ENCODE measurements around the gene PITX1.
"Not testable (repeated sequence)": the region's sequence is repeated elsewhere in the genome, so short reads cannot be mapped to it uniquely, and the experiment has no call there.

Gene PITX1
- 0.17 to 7.3 (median 1.5) reads per million in 18 experiments for total RNA-seq

DNA sequence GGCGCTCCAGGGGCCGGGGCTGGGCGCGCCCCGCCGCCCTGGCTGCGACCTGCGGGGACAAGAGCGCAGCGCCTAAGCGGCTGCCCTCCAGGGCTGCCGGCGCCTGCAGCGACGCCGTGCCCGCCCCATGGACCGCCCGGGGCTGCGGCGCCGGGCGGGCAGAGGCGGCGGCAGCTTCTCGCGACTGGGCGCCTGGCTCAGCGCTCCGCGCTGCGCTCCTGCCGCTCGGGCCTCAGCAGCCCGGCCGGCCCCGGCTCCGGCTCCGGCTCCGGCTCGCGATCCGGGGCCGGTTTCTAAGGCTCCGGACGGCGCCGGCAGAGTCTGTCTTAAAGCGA is at the start of gene PITX1:
TSS of gene PITX1 (minus strand) at position 328 of the 335 bp plus-strand sequence. CDS start 347 bp downstream, outside the sequence.
- DNase-seq = peak in 1 of 2 donors; percentile 44

DNA sequence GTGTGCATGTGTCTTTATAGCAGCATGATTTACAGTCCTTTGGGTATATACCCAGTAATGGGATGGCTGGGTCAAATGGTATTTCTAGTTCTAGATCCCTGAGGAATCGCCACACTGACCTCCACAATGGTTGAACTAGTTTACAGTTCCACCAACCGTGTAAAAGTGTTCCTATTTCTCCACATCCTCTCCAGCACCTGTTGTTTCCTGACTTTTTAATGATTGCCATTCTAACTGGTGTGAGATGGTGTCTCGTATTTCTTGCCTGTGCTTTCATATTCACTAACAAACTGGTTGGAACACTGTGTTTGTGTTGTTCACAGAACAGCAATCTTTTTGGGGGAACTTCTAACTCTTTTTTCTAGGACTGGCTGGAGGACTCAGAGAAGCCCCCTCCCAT is 49.3 kb upstream of the PITX1 start:
- DNase-seq = not testable (repeated sequence)

DNA sequence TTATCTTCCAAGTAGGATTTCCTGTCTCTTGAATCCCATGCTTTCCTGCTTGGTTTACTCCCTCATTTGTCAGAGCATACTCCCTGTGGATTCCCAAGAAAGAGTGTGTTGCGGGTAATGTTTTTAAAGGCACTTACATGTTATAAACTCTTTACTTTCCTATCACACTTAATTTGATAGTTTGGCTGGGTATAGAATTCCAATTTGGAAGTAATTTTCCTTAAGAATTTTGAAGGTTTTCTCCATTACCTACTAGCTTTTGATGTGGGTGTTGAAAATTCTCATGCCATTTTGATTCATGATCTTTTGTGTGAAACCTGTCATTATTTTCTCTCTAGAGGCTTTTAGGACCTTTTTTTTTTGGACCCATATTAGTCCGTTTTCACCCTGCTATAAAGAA is 47.2 kb upstream of the PITX1 start:
- no peak for DNase-seq

DNA sequence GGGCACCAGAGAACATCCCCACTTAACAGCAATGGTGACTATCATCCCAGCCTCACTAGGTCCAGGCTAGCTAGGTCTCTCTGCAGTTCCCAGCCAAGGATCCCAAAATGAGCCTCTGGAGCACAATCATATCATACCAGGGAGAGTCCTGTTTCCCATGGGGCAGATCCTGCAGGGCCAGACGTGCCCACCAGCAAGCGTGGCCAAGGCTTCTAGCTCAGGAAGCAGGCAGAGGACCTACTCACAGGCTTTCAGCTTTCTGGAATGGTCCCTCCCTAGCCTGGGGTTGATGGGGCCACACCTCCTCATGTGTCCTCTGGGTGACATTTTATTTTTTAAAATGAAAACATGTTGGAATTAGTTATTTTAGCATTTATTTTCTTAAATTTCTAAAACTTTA is 45.7 kb upstream of the PITX1 start:
- DNase-seq = no peak

DNA sequence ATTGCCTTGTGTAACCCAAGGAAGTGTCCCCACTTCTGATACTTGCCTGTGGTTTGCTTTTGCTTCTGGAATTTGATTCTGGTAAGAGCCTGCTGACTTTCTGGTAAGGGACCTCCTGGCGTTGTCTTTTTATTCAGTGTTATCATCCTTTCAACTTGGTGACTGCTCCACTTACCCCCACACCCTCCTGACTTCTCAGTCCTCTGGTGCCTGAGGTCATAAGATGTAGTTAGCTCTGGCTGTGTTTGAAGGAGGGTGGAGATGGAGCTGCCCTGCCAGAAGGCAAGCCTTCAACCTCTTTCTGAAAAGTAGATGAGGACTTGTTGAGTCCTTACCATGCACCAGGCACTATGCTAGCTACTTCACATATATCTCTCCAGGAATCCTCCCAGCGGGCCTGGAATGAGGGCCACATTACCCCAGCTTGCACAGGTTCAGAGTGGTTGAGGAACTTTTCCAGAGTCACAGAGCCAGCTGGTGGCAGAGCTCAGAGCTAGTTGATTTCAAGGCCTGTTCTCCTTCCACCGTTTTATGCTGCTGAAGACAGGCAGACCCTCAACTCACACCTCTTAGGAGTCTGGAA is 45.2 kb upstream of the PITX1 start:
- DNase-seq = no peak

DNA sequence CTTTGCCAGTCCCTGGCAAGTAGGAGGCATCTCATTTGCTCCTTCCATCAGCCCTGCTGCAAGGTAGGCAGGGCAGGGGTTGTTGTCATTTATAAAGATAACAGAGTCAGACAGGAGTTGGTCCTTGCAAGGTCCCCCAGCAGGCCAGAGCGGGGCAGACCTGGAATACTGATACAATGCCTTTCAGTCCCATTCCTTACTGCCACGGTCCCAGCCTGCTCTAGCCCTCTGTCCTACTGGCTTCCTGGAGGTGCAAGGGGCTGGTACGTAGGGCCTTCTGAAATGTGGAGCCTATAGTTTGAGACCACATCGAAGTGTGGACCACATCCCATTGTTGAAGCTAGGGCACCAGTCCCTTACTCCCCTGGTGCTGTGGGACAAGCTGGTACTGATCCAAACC is 42.8 kb upstream of the PITX1 start:
- DNase-seq = no peak

DNA sequence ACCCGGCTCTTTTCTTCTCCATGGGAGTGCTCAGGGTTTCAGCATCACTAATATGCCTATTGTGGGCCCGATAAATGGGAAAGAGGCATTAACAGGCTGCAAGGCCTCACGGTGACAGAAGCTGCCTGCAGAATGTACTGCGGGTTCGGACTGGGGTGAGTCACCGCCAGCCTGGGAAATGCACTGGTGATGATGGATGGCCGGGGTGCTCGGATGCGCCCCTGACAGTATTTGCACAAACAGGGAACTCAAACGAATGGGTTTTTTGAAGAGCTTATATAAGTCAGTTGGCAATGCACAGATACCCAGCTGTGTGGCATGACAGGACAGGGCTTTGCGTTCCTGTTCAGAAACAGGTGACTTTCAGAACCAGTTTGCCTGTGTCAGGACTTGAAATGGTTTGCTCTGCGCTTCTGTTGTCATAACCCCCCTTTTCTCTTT is 42.0 kb upstream of the PITX1 start:
- no peak for DNase-seq

DNA sequence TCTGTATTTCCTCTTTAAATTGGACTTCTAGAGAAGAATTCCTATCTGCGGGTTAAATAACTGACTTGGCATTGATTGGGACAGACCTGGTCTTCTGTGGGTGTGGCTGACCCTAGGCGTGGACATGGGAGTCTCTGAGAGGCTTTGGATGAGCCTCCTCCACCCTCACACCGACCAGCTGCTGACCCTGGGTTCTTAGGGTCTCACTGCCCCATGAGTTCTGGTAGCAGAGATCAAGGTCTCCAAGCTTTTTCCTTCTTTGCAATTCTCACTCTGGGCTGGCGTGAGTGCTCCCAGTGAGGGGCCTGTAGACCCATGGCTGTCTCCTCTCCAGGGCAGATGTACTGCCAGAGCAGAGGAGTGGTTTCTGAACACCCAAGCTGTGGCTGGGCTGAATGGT is 41.6 kb upstream of the PITX1 start:
- DNase-seq = no peak

DNA sequence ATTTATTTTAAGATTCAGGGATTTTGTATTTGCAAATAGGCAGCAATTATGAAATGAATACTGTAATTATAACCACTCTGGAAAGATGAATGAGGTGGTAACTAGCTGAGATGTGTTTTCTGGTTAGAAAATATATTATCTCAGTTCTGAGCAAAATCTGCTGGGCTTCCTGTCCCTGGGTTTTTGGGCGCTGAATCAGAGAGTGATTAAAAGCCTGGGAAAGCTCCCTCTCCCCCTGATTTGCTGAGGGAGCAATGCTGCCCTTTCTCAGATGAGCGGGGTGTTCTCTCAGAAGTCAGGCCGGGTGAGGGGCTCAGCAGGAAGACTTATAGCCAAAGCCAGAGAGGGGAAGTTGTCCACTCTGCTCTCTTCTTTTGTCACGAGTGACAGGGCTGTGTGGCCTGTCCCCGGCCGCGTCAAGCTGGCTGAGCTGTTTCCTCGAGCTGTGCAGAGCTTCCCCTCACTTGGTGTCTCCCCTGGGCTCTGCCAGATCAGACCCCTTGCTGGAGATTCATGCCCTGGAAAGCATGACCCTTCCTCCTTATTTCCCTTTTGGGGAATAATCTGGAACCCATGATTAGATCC is 39.8 kb upstream of the PITX1 start:
- peak in 1 of 2 donors; percentile 8 for DNase-seq

DNA sequence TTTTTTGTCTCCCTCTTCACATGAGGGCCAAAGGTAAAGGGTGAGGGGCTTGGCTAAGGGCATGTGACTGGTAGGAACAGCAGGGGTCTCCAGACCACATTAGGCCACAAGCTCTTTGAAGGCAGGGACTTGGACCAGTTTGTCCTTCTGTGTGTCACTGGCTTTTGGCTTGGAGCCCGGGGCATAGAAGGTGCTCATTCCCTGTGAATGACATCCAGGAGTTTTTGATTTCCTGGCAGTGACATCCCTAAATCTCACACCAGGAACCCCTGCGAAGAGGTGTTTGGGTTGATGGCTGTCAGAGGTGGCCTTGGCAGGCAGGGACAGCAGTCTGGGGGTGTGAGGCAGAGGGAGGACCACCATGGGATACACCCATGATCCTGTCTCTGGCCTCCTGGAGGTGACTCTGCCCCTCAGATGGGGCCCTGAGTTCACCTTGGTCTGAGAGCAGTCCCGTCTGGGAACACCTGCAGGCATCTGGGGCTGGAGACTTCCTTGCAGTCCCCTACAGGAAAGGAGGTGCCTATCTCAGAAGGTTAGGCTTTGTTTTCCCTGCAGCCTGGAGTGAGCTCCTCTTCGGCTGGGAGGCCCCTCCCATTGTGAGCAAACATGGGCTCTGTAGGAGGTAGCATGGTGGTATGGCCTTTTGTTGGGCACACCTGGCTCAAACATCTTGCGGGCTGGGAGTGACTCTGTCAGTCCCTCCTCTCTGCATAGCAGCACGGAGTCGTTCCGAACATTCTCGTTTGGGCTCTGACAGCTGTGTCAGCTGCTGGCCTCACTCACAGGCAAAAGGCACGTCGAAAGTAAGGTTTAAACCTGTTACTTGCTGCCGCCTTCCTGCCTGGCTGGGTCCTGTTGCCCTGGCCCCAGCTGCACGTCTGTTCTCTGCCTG is 38.6 kb upstream of the PITX1 start:
- DNase-seq = no peak

DNA sequence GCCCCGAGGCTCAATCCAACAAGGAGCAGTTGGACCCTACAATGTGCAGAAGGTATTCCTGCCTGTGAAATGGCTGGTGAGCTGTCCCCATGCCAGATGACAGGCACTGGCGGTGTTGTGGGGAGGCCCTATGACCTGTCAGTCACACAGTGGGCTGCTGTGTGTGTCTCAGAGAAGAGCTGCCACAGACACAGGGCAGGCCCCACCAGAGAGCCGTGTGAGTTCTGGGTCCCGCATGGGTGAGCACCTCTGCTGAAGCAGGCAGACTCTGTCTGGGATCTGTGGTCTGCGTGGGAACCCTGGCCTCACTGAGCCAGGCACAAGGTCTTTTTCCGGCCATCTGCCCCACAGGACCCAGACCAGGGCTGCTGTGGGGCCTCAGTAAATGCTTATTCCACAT is 37.3 kb upstream of the PITX1 start:
- DNase-seq = no peak

DNA sequence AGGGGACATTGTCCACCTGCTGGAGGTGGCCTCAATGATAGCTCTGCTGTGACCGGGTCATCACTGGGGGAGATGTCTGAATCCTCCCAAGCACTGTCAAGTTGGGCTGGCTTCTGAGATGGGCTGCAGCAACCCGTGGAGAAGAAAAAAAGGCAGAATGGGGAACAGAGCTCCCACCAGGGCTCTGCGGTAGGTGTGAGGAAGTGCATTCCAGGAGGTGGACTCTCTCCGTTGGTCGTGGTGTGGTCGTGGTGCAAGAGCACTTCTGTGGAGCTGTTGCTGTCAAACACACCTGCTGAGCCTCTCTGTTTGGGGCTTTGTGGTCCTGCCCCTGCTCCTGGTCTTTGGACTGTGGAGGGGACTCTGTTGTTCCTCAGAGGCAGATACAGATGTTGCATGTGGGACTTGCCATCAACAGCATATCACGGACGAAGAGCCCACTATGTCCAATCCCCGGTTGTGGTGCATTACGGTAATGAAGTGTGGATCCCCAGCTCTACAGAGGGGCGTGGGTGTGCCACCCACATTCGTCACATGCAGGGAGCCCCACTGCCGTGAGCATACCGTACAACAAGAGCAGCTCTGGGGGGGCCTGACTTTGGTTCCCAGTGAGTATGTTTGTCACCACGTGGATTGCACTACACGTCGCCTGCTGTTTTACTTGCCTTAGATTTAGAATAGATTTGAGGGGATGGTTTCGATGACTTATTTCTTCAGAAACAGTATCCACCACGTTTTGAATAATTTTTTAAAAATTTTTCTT is 36.0 kb upstream of the PITX1 start:
- peak in 1 of 2 donors; percentile 18 for DNase-seq

DNA sequence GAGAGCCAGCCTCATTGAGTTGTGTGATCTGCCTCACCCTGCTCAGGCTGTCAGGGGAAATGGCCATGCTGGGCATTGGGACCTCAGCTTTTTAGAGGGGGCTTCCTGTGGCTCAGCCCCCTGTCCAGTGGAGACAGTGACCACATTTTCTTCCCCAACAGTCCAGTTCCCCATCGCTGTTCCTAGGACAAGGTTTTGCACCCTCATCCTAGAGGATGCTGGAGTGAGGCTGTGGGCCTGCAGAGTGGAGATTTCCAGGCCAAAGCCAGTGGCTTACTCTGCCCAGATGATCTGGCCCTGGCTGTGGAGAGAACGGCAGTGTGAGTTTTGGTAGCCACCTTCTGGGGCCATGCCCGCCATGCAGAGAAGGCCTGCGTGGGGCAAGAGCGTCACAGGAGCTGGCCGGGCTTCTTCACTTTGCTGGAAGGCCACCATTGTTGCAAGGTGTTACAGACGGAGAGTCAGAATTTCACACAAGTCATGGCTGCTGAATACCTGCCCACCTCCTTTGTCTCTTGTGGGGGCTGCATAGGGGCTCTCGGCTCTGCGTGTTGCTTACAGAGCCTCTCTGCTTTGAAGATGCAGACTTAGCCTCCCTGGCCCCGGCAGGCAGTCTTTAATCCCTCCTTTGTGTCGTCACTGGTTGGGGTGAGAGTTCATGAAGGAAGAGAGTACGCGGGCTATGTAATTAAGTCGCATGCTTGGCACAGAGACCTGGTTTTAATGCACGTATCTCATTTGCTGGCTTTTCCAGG is 35.2 kb upstream of the PITX1 start:
- DNase-seq = no peak

DNA sequence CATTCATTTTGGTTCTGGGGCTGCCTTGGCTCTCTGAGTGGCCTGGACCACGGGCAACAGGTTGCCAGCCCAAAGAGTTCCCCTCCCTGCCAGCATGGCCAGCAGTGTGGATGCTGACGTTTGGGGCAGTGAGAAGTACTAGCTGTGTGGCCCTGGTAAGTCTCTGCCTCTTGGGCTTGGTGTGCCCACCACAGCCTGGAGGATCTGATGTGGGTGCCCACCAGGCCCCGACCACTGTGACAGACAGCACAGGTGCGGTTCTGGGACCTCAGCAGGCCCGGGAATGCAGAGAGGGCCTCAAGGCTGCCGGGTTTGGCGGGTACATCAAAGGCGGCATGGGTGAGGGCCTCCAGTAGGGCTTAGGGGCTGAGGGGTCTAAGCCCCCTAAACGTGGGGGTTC is 33.6 kb upstream of the PITX1 start:
- no peak for DNase-seq

DNA sequence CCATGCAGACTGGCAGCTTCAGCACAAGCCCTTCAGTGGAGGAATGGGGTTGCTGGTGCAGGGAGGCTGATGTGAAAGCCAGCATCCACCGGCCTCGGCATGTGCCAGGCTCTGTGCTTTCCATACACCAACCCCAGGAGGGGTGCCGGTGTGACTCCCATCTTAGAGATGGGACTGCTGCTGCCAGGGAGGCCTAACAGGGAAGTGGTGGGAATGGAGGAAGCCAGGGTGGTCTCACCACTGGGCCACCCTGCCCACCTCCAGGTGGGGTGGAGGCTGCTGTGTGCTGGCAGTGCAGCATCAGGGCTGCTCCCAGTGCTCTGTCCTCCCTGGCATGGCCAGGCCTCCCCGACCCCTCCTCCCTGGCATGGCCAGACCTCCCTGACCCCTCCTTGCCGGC is 32.8 kb upstream of the PITX1 start:
- no peak for DNase-seq

DNA sequence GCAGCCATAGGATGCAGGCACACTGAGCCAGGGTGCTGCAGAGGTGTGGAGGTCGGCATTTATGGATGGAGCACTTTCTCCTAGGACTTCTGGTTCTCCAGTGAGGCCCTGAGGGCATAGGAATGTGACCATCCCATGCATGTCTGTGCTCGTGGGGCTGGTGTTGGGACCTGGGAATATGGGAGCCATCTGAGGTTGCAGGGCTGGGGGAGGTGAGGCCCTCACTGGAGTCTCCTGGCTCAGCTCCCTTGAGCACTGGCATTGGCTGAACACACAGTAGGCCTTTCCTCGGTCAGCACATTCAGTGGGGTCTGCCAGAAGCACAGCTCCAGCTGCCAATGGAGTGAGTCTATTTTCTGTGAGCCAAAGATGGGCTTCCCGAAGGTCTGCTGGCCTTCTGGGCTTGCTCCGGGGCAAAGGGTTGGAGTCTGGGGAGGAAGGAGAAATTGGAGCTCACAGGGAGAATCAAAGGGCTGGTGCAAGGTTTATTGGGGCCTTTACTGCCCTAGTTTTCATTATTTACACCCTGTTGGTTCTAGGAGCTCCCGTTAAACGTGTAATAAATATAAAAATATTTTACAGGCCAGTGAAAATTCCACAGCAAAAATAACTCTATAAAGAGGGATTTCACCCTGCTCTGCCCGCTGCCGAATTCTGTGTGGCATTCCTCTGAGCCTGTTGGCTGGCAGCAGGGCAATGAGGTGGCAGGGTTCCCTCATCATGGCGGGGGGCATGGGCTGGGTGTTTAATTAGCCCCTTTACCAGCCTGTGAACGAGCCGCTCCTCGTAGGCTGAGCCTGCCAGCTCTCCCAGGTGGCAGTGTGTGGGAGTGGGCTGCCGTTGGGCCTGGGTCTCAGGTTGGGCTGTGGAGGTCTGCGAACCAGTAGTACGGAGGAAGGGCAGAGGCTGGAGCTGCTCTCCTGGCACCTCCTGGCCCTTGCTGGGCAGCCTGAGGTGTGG is 31.6 kb upstream of the PITX1 start:
- no peak for DNase-seq

DNA sequence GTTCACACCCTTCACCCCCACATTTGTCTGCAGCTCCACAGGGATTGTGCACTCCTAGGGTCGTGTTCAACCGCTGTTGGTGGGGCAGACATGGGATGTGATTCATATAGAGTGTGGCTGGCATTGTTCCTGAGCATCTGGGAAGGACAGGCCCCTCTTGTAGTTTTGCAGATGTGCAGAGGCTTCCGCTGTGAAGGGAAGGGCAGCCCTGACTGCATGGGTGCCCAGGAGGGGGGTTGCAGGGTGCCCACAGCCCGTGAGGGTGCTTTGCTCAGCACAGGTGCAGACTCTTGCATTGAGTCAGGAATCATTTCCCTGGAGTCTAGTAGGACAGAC is 30.2 kb upstream of the PITX1 start:
- no peak for DNase-seq

DNA sequence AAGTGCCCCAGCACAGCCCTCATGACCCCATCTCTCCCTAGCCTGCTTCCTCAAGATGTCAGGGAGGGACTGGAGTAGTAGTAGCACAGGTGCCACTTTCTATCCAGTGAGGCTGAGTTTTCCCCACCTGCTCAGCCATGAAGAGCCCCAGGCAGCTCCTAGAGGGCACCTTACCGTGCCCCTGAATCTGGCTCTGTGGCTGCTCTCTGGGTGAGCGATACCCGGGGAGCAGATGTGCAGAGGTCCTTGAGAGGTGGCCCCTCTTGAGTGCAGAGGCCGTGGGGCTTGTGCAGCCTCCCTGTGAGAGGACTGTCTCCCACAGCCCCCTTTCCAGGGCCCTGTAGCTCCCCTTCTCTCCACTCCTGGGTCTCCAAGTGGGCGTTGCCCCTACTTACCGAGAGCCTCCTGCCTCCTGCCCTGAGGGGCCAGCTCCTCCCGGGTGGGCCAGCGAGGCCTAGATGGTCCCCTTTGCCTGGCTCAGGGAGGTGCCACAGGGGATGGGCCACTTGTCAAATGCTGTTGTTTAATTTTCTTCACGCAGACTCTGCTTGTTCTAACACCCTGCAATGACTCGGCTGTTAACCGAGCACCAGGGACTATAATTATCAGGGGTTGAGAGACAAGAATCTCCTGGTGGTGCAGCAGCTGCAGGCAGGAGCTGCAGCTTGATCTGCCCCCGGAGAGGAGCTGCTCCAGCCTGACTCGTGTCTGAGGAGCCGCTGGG is 29.6 kb upstream of the PITX1 start:
- DNase-seq = no peak

DNA sequence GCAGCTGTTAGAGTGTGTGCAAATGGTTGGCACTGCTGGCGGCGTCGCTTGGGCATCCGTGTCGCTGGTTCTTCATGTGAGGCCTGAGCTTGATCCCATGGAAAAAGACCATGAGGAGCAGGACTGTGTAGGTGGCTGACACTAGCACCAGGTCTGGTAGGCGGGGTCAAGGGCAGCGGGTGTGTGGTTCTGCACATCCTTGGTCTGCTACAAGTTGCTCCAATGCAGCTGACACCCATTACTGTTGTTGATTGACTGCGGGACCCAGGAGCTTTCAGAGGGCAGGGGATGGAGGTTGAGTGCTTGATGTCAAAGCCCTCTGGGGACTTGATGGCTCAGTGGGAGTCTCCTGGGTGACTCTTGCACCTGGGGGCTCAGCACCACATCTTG is 29.0 kb upstream of the PITX1 start:
- no peak for DNase-seq

DNA sequence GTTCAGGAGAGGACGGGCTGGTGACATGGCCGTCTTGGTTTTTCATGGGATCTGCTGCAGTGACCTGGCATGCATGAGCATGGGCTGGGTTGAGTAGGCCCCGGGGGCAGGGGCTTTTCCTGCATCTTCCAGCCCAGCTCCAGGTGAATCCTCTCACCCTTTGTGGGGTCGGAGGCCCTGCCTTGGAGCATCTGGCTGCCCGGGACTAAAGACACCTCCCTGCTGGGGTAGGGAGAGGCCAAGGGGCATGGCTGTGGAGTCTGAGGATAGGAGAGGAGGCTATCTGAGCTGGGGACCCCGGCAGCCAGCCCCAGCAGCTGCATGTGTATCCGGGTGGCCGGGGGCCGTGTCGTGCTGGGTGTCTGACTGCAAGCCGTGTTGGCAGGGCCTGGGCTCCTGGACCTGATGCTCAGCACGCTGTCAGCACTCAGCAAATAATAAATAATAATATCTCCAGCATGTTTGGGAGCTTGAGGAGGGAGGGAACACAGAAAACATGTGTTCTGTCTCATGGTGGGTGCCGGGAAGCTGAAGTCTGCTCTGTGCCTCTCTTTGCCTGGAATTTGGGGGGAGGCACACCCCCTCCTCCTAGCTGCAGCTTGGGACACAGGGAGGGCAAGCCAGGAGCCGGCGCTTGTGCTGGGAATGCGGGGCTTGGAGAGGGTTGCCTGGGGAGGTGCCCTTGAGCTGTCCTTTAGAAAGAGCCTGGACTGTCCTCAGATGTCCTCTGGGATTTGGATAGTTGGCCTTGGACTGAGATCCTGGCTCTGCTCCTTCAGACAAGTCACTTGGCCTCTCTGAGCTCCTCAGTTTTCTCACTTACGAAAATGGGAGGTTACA is 28.4 kb upstream of the PITX1 start:
- DNase-seq = no peak

Measured in inflammatory macrophage (primary cell).